Measurements from ENCODE around the gene ZNF827. TPM values are rescaled to one million over a fixed set of nuclear protein-coding genes. Genes with fewer than 3 reads are reported as not detected.

ZNF827 gene
- total RNA-seq, 1 experiment from 2014 or later: 6.3 TPM

- ChIA-PET CTCF (no interaction called here), POLR2A (no interaction called here)
- peaks cover 5% of the 10 kb centered on the region; the same call in 1 of the 2 replicates for H3K4me1 ChIP-seq (ENCODE audit: control insufficient read depth, insufficient read depth, low read length)
- ATAC-seq (peak; percentile 60), DNase-seq (ENCODE audit: low read depth, low spot score) (no peak)
- intact Hi-C loops (cut with micrococcal nuclease; ENCODE audit: unreplicated experiment): no loop called here
- H3K27me3 ChIP-seq (ENCODE audit: control insufficient read depth, insufficient read depth, low read length): no peaks in the 10 kb centered on the region
- H3K4me3 ChIP-seq (ENCODE audit: low read depth in 2 of 2, low read length in 2 of 2): peak overlapping the region in 1 of 2 experiments; percentile 23; a peak in 1 of 4 replicates
- in situ Hi-C loops (cut with HindIII; ENCODE audit: low pct_unique_long_range_greater_than_20kb, low sequenced_read_pairs): no loop called here
- TF ChIP-seq POLR2AphosphoS5 (IDR thresholded peaks at IDR 0.05; ENCODE audit: low read depth, low read length) (no peak), CTCF (IDR thresholded peaks at IDR 0.05) (no peak), TCF7L2 (IDR thresholded peaks at IDR 0.05; ENCODE audit: low read depth, low read length) (no peak), REST (IDR thresholded peaks at IDR 0.05; ENCODE audit: insufficient read depth in 1 of 2, low read depth in 2 of 2, low read length in 1 of 2) (no peak), SIN3A (IDR thresholded peaks at IDR 0.05; ENCODE audit: borderline replicate concordance, insufficient read depth, low read depth, low read length) (no peak)
- no TSS peak for BruUV-seq (replicated peaks)
- no peaks in the 10 kb centered on the region for H3K9me3 ChIP-seq (ENCODE audit: control insufficient read depth, insufficient read depth, low read depth, low read length)
- no peaks in the 10 kb centered on the region for H3K36me3 ChIP-seq (ENCODE audit: control insufficient read depth, insufficient read depth, low read length)
- H3K27ac ChIP-seq (ENCODE audit: low read length): no peak overlapping the region
Measured at GRCh38 chr4:145734576-145735346, 203.9 kb downstream of the ZNF827 start.

GRCh38 chr4:145734031-145734430 is 204.6 kb downstream of the ZNF827 start:
- TF ChIP-seq SIN3A (IDR thresholded peaks at IDR 0.05; ENCODE audit: borderline replicate concordance, insufficient read depth, low read depth, low read length) (no peak), POLR2AphosphoS5 (IDR thresholded peaks at IDR 0.05; ENCODE audit: low read depth, low read length) (no peak), CTCF (IDR thresholded peaks at IDR 0.05) (no peak), REST (IDR thresholded peaks at IDR 0.05; ENCODE audit: insufficient read depth in 1 of 2, low read depth in 2 of 2, low read length in 1 of 2) (no peak), TCF7L2 (IDR thresholded peaks at IDR 0.05; ENCODE audit: low read depth, low read length) (no peak)
- in situ Hi-C loops (cut with HindIII; ENCODE audit: low pct_unique_long_range_greater_than_20kb, low sequenced_read_pairs) (no loop called here), intact Hi-C loops (cut with micrococcal nuclease; ENCODE audit: unreplicated experiment) (no loop called here)
- ATAC-seq (no peak), DNase-seq (ENCODE audit: low read depth, low spot score) (no peak)
- CTCF ChIA-PET: no interaction called here
- Histone ChIP-seq H3K36me3 (ENCODE audit: control insufficient read depth, insufficient read depth, low read length) (no peaks in the 10 kb centered on the region), H3K4me3 (ENCODE audit: low read depth in 2 of 2, low read length in 2 of 2) (no peak overlapping the region; a peak in 2 of 4 replicates), H3K27me3 (ENCODE audit: control insufficient read depth, insufficient read depth, low read length) (no peaks in the 10 kb centered on the region), H3K9me3 (ENCODE audit: control insufficient read depth, insufficient read depth, low read depth, low read length) (no peaks in the 10 kb centered on the region), H3K4me1 (ENCODE audit: control insufficient read depth, insufficient read depth, low read length) (peaks cover 5% of the 10 kb centered on the region; the same call in 1 of the 2 replicates), H3K27ac (ENCODE audit: low read length) (peak overlapping the region; percentile 71)
- no TSS peak for BruUV-seq (replicated peaks)
- POLR2A ChIA-PET: interaction anchor here (0.6 kb wide), 1 partner anchor 62 kb away, joined by 5 read pairs; no protein-coding TSS in a partner anchor
